ENCODE results near the gene HS2ST1.
"Not testable (repeated sequence)": the region's sequence is repeated elsewhere in the genome, so short reads cannot be mapped to it uniquely, and the experiment has no call there.

The HS2ST1 gene

DNA sequence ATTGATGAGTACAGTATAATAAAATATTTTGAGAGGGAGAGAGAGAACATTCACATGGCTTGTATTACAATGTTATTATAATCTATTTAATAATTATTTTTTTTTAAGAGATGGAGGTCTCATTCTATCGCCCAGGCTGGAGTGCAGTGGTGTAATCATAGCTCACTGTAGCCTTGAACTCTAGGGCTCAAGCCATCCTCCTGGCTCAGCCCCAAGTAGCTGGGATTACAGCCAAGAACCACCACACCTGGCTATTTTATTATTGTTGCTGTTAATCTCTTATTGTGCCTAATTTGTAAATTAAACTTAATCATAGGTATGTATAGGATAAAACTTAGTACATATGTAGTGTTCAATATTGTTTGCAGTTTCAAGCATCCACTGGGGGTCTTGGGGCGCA, 57.8 kb downstream of the HS2ST1 start:
- Mint-ChIP-seq H3K27ac (no peak overlapping the region), H3K4me3 (no peak overlapping the region), H3K4me1 (ENCODE audit: low read depth) (peaks cover 10% of the 10 kb centered on the region), H3K9me3 (ENCODE audit: low read depth) (no peaks in the 10 kb centered on the region), H3K27me3 (no peaks in the 10 kb centered on the region), H3K36me3 (no peaks in the 10 kb centered on the region)

DNA sequence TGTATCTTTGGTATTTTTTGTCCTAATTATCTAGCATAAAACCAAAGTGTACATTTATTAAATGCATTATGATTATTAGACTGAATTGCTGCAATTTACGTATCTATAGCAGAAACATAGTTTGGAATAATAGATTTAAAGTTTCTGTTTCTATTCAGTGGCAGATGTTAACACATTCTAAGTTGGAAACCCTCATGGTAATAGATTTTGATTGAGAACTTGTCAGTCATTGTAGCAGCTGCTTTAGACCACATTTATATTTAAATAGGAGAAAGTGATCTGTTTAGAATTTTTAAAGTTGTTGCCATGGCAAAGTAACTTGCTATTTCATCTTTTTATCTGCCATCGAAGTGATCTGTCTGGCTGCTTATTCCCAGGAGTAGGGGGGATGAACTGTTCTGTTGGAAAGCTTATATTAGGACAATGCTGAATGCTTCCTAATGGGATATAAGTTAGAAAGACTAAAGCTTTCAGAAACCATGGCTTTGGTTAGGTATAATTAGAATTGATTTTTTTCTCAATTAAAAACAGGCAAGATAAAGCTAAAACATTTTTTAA, 61.6 kb downstream of the HS2ST1 start:
- Mint-ChIP-seq H3K9me3 (ENCODE audit: low read depth) (no peaks in the 10 kb centered on the region), H3K27ac (no peak overlapping the region), H3K27me3 (no peaks in the 10 kb centered on the region), H3K4me1 (ENCODE audit: low read depth) (peaks cover 12% of the 10 kb centered on the region), H3K36me3 (peaks cover 2% of the 10 kb centered on the region), H3K4me3 (no peak overlapping the region)

- Mint-ChIP-seq H3K36me3 (peaks cover 2% of the 10 kb centered on the region), H3K4me3 (no peak overlapping the region), H3K4me1 (ENCODE audit: low read depth) (peaks cover 12% of the 10 kb centered on the region), H3K27me3 (no peaks in the 10 kb centered on the region), H3K27ac (no peak overlapping the region), H3K9me3 (ENCODE audit: low read depth) (no peaks in the 10 kb centered on the region)
Measured at GRCh38 chr1:86976664-86977063, 62.2 kb downstream of the HS2ST1 start.

GRCh38 chr1:86981482-86982213, 67.2 kb downstream of the HS2ST1 start:
- no peak overlapping the region for H3K27ac Mint-ChIP-seq
- H3K36me3 Mint-ChIP-seq, result peaks cover 2% of the 10 kb centered on the region
- H3K4me1 Mint-ChIP-seq (ENCODE audit: low read depth), result peaks cover 1% of the 10 kb centered on the region
- H3K9me3 Mint-ChIP-seq (ENCODE audit: low read depth), result no peaks in the 10 kb centered on the region
- H3K27me3 Mint-ChIP-seq, result no peaks in the 10 kb centered on the region
- H3K4me3 Mint-ChIP-seq, result no peak overlapping the region

GRCh38 chr1:86983677-86984076, 69.2 kb downstream of the HS2ST1 start:
- H3K27ac Mint-ChIP-seq; H3K36me3 Mint-ChIP-seq; H3K4me1 Mint-ChIP-seq (ENCODE audit: low read depth); H3K4me3 Mint-ChIP-seq; H3K9me3 Mint-ChIP-seq (ENCODE audit: low read depth); H3K27me3 Mint-ChIP-seq: not testable (repeated sequence)

GRCh38 chr1:86987446-86987845, 73.0 kb downstream of the HS2ST1 start:
- H3K9me3 Mint-ChIP-seq (ENCODE audit: low read depth), result no peaks in the 10 kb centered on the region
- H3K27ac Mint-ChIP-seq, result peak overlapping the region; percentile 25
- no peak overlapping the region for H3K4me3 Mint-ChIP-seq
- peaks cover 2% of the 10 kb centered on the region for H3K4me1 Mint-ChIP-seq (ENCODE audit: low read depth)
- H3K36me3 Mint-ChIP-seq, result peaks cover 2% of the 10 kb centered on the region
- no peaks in the 10 kb centered on the region for H3K27me3 Mint-ChIP-seq

DNA sequence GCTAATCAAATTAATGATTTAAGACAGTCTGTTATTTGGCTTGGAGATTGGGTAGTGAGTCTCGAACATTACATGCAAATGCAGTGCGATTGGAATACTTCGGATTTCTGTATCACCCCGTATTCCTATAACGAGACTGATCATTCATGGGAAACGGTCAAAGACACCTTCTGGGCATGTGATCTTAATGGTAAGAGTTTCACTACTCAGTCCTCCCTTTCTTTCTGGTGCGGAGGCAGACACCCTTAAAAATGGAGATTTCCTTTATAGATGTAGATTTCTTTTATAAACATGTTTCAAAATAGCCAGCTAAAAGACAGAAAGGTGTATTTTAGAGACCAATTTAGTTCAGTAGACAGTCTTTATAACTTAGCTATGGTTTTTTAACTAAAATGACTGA, 74.4 kb downstream of the HS2ST1 start:
- Mint-ChIP-seq H3K4me3 (no peak overlapping the region), H3K27ac (no peak overlapping the region), H3K4me1 (ENCODE audit: low read depth) (peaks cover 2% of the 10 kb centered on the region), H3K9me3 (ENCODE audit: low read depth) (no peaks in the 10 kb centered on the region), H3K27me3 (no peaks in the 10 kb centered on the region), H3K36me3 (peaks cover 2% of the 10 kb centered on the region)

- not testable (repeated sequence) for H3K36me3 Mint-ChIP-seq; H3K4me1 Mint-ChIP-seq (ENCODE audit: low read depth); H3K9me3 Mint-ChIP-seq (ENCODE audit: low read depth); H3K4me3 Mint-ChIP-seq; H3K27me3 Mint-ChIP-seq; H3K27ac Mint-ChIP-seq
Measured at GRCh38 chr1:86989690-86990089, 75.3 kb downstream of the HS2ST1 start.

DNA sequence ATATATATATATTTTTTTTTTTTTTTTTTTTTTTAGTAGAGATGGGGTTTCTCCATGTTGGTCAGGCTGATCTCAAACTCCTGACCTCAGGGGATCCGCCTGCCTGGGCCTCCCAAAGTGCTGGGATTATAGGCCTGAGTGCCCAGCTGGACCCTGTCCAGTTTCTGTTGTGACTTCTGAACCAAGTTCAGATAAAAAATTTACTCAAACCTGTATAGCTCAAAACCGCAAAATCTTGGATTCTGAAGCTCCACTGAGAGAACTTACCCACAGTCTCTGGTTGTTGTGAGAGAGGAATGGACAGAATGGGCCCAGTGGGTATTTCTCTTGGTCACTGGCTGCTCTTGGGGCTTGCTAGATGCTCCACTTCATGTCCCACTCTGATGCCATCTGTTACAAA, 76.4 kb downstream of the HS2ST1 start:
- H3K27me3 Mint-ChIP-seq, result no peaks in the 10 kb centered on the region
- no peak overlapping the region for H3K27ac Mint-ChIP-seq
- H3K4me1 Mint-ChIP-seq (ENCODE audit: low read depth), result peaks cover 2% of the 10 kb centered on the region
- no peaks in the 10 kb centered on the region for H3K9me3 Mint-ChIP-seq (ENCODE audit: low read depth)
- H3K36me3 Mint-ChIP-seq, result peaks cover 2% of the 10 kb centered on the region
- H3K4me3 Mint-ChIP-seq, result no peak overlapping the region

DNA sequence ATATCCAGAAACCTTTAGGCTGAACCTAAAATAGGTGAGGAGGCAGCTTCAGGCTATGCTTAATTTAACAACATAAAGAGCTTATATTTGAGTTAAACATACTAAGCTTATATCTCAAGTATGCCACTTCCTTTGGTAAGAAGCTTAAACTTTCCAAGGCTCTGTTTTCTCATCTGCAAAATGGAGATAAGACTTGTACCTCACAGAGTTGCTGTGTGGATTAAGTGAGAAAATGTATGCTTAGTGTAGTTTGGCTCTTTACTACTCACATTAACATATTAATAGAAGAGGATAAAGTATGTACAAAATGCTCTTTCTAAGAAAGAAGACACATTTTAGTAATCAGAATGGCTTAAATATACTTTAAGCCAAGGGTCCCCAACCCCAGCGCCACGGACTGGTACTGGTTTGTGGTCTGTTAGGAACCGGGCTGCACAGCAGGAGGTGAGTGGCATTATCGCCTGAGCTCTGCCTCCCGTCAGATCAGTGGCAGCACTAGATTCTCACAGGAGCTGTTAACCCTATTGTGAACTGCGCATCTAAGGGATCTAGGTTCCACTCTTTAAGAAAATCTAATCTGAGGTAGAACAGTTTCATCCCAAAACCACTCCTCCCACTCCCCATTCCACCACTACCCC, 77.2 kb downstream of the HS2ST1 start:
- Mint-ChIP-seq H3K27me3 (no peaks in the 10 kb centered on the region), H3K9me3 (ENCODE audit: low read depth) (no peaks in the 10 kb centered on the region), H3K27ac (no peak overlapping the region), H3K36me3 (peaks cover 2% of the 10 kb centered on the region), H3K4me3 (no peak overlapping the region), H3K4me1 (ENCODE audit: low read depth) (peaks cover 2% of the 10 kb centered on the region)

GRCh38 chr1:86992861-86993260, 78.4 kb downstream of the HS2ST1 start:
- no peak overlapping the region for H3K4me3 Mint-ChIP-seq
- H3K27me3 Mint-ChIP-seq, result no peaks in the 10 kb centered on the region
- no peaks in the 10 kb centered on the region for H3K9me3 Mint-ChIP-seq (ENCODE audit: low read depth)

GRCh38 chr1:86993269-86993985, 79.0 kb downstream of the HS2ST1 start:
- no peak overlapping the region for H3K27ac Mint-ChIP-seq
- no peaks in the 10 kb centered on the region for H3K9me3 Mint-ChIP-seq (ENCODE audit: low read depth)
- H3K36me3 Mint-ChIP-seq, result peaks cover 2% of the 10 kb centered on the region
- no peaks in the 10 kb centered on the region for H3K27me3 Mint-ChIP-seq
- H3K4me1 Mint-ChIP-seq (ENCODE audit: low read depth), result peaks cover 4% of the 10 kb centered on the region
- no peak overlapping the region for H3K4me3 Mint-ChIP-seq

More at GRCh38 chr1:86992861-86993260, 78.4 kb downstream of the HS2ST1 start:
- Mint-ChIP-seq H3K4me1 (ENCODE audit: low read depth) (peaks cover 4% of the 10 kb centered on the region), H3K27ac (no peak overlapping the region), H3K36me3 (peaks cover 2% of the 10 kb centered on the region)

GRCh38 chr1:86994061-86994460, 79.6 kb downstream of the HS2ST1 start:
- H3K27me3 Mint-ChIP-seq, result no peaks in the 10 kb centered on the region
- no peak overlapping the region for H3K27ac Mint-ChIP-seq
- peaks cover 8% of the 10 kb centered on the region for H3K4me1 Mint-ChIP-seq (ENCODE audit: low read depth)
- H3K9me3 Mint-ChIP-seq (ENCODE audit: low read depth), result no peaks in the 10 kb centered on the region
- H3K4me3 Mint-ChIP-seq, result no peak overlapping the region
- H3K36me3 Mint-ChIP-seq, result peaks cover 4% of the 10 kb centered on the region

GRCh38 chr1:86997538-86997937, 83.1 kb downstream of the HS2ST1 start:
- no peak overlapping the region for H3K4me3 Mint-ChIP-seq
- H3K27me3 Mint-ChIP-seq, result no peaks in the 10 kb centered on the region
- H3K36me3 Mint-ChIP-seq, result peaks cover 12% of the 10 kb centered on the region
- no peak overlapping the region for H3K27ac Mint-ChIP-seq
- no peaks in the 10 kb centered on the region for H3K9me3 Mint-ChIP-seq (ENCODE audit: low read depth)
- peaks cover 8% of the 10 kb centered on the region for H3K4me1 Mint-ChIP-seq (ENCODE audit: low read depth)

DNA sequence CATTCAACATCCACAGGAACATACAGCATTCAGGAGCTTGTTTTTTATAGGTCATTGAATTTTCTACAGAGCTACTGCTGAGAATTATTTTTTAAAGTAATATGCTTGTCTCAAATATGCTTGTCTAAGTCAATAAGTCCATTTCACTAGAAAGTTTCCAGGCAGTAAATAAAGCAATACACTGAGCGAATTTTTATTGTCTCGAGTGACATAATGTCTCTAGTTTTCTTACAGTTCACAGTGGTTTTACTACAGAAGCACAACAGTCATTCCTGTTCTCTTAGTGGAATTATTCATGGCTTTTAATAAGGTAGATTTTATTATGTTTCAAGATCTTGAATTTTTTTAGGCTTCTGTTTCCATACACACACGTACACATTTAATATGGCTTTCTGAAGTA, 83.8 kb downstream of the HS2ST1 start:
- H3K4me1 Mint-ChIP-seq (ENCODE audit: low read depth), result peaks cover 8% of the 10 kb centered on the region
- H3K36me3 Mint-ChIP-seq, result peaks cover 16% of the 10 kb centered on the region
- no peaks in the 10 kb centered on the region for H3K9me3 Mint-ChIP-seq (ENCODE audit: low read depth)
- H3K27me3 Mint-ChIP-seq, result no peaks in the 10 kb centered on the region
- H3K4me3 Mint-ChIP-seq, result no peak overlapping the region
- H3K27ac Mint-ChIP-seq, result no peak overlapping the region
